ENCODE measurements around the gene TMA16. TPM values are rescaled to one million over a fixed set of nuclear protein-coding genes. Genes with fewer than 3 reads are reported as not detected.

TMA16 gene
- total RNA-seq, 2 experiments from 2014 or later: 53.5 to 58.4 TPM

- Mint-ChIP-seq H3K27me3 (no peaks in the 10 kb centered on the region), H3K4me3 (no peak overlapping the region), H3K36me3 (ENCODE audit: low read depth) (no peaks in the 10 kb centered on the region), H3K9me3 (peaks cover 6% of the 10 kb centered on the region), H3K4me1 (ENCODE audit: low read depth) (peaks cover 19% of the 10 kb centered on the region), H3K27ac (no peak overlapping the region)
- no peak for TF ChIP-seq CTCF (IDR thresholded peaks at IDR 0.05)
- ChIA-PET POLR2A (interaction anchor here (0.6 kb wide), 1 partner anchor 44 kb away, joined by 5 read pairs; no protein-coding TSS in a partner anchor), CTCF (interaction anchor here (1.0 to 10.1 kb wide), 9 partner anchors 9 to 1175 kb away, joined by 3 to 250 read pairs (median 4); no protein-coding TSS in a partner anchor)
- intact Hi-C loops (cut with micrococcal nuclease): loop anchor here (5.0 kb wide), 1 partner anchor 1176 kb away; no protein-coding TSS in a partner anchor
- ATAC-seq (no peak), DNase-seq (no peak)
These were observed 61.7 kb downstream of the TMA16 start for GRCh38 chr4:163556177-163556576.

- Mint-ChIP-seq H3K4me3 (no peak overlapping the region), H3K4me1 (ENCODE audit: low read depth) (peaks cover 19% of the 10 kb centered on the region), H3K27me3 (no peaks in the 10 kb centered on the region), H3K9me3 (peaks cover 6% of the 10 kb centered on the region), H3K36me3 (ENCODE audit: low read depth) (no peaks in the 10 kb centered on the region), H3K27ac (no peak overlapping the region)
- DNase-seq: no peak
- intact Hi-C loops (cut with micrococcal nuclease): loop anchor here (5.0 kb wide), 1 partner anchor 1175 kb away; no protein-coding TSS in a partner anchor
- ChIA-PET CTCF (interaction anchor here (1.0 to 10.1 kb wide), 6 partner anchors 60 to 1175 kb away, joined by 3 to 250 read pairs (median 4); no protein-coding TSS in a partner anchor), POLR2A (no interaction called here)
- TF ChIP-seq CTCF (IDR thresholded peaks at IDR 0.05): no peak
- no peak for ATAC-seq
These were observed 62.3 kb downstream of the TMA16 start for GRCh38 chr4:163556650-163557391.

- no peaks in the 10 kb centered on the region for H3K27me3 Mint-ChIP-seq
- POLR2A ChIA-PET: no interaction called here
- CTCF ChIA-PET: interaction anchor here (0.7 to 1.8 kb wide), 5 partner anchors 8 to 202 kb away, joined by 3 to 7 read pairs (median 3); no protein-coding TSS in a partner anchor
- ATAC-seq (peak; percentile 37), DNase-seq (peak; percentile 12)
- peak overlapping the region; percentile 5 for H3K27ac Mint-ChIP-seq
- H3K4me3 Mint-ChIP-seq: no peak overlapping the region
- H3K9me3 Mint-ChIP-seq: peaks cover 6% of the 10 kb centered on the region
- intact Hi-C loops (cut with micrococcal nuclease): loop anchor here (5.0 kb wide), 1 partner anchor 1174 kb away; no protein-coding TSS in a partner anchor
- H3K4me1 Mint-ChIP-seq (ENCODE audit: low read depth): peaks cover 19% of the 10 kb centered on the region
- H3K36me3 Mint-ChIP-seq (ENCODE audit: low read depth): no peaks in the 10 kb centered on the region
- TF ChIP-seq CTCF (IDR thresholded peaks at IDR 0.05): no peak
These were observed 64.1 kb downstream of the TMA16 start for GRCh38 chr4:163558539-163559044.

- Mint-ChIP-seq H3K4me1 (ENCODE audit: low read depth) (peaks cover 19% of the 10 kb centered on the region), H3K36me3 (ENCODE audit: low read depth) (no peaks in the 10 kb centered on the region), H3K4me3 (no peak overlapping the region), H3K9me3 (peaks cover 6% of the 10 kb centered on the region), H3K27me3 (no peaks in the 10 kb centered on the region), H3K27ac (no peak overlapping the region)
- no peak for DNase-seq
- ChIA-PET CTCF (no interaction called here), POLR2A (no interaction called here)
- no peak for ATAC-seq
- TF ChIP-seq CTCF (IDR thresholded peaks at IDR 0.05): no peak
- intact Hi-C loops (cut with micrococcal nuclease): no loop called here
These were observed 68.0 kb downstream of the TMA16 start for GRCh38 chr4:163562496-163562895.

- ATAC-seq (no peak), DNase-seq (no peak)
- no peaks in the 10 kb centered on the region for H3K27me3 Mint-ChIP-seq
- CTCF ChIA-PET: no interaction called here
- no peak for TF ChIP-seq CTCF (IDR thresholded peaks at IDR 0.05)
- intact Hi-C loops (cut with micrococcal nuclease): no loop called here
- H3K9me3 Mint-ChIP-seq: peaks cover 6% of the 10 kb centered on the region
- POLR2A ChIA-PET: no interaction called here
- no peak overlapping the region for H3K4me3 Mint-ChIP-seq
- H3K27ac Mint-ChIP-seq: no peak overlapping the region
- H3K36me3 Mint-ChIP-seq (ENCODE audit: low read depth): no peaks in the 10 kb centered on the region
- peaks cover 10% of the 10 kb centered on the region for H3K4me1 Mint-ChIP-seq (ENCODE audit: low read depth)
These were observed 69.1 kb downstream of the TMA16 start for GRCh38 chr4:163563592-163563991.
